ENCODE results near the gene NUP54. TPM values are rescaled to one million over a fixed set of nuclear protein-coding genes. Genes with fewer than 3 reads are reported as not detected.

Gene NUP54
- total RNA-seq, 1 experiment from 2014 or later = 29.2 TPM

DNA sequence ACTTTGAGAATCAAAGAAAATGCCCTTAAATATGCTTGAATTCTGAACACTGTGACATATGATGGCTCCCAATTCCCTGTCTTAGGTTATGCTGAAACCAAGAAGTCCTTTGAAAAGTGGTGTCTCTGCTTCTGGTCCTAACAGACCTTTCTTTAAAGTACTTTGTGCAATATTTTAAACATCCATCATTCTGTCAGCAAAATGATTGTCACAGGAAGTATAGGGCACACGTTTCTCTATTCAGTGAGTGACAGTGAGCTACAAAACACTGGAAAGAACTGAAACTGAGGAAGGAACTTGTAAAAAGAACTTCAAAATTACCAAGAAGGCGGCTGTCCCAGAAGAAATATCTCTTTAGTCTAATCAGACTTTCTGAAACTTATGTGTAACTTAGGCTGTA is 12.2 kb upstream of the NUP54 start:
- TF ChIP-seq CTCF (conservative IDR thresholded peaks at IDR 0.05; ENCODE audit: low read depth, low read length) (no peak), EZH2phosphoT487 (IDR thresholded peaks at IDR 0.05; ENCODE audit: borderline replicate concordance, low read length) (no peak), EZH2 (IDR thresholded peaks at IDR 0.05; ENCODE audit: low read length, unreplicated experiment) (no peak)
- BruUV-seq (replicated peaks) = no TSS peak
- H3K27me3 ChIP-seq (ENCODE audit: low read length) = no peaks in the 10 kb centered on the region
- H3K9ac ChIP-seq (ENCODE audit: low read length) = no peak overlapping the region
- H3K36me3 ChIP-seq (ENCODE audit: low read depth, low read length) = peaks cover 2% of the 10 kb centered on the region; the same call in 1 of the 2 replicates
- H3F3A ChIP-seq (ENCODE audit: low read length, unreplicated experiment) = no peaks in the 10 kb centered on the region
- H3K4me2 ChIP-seq (ENCODE audit: low read length) = no peak overlapping the region
- no peaks in the 10 kb centered on the region for H3K4me1 ChIP-seq (ENCODE audit: insufficient read depth, low read length)
- no peak overlapping the region for H2AFZ ChIP-seq (ENCODE audit: low read length)
- DNase-seq = no peak
- no peaks in the 10 kb centered on the region for H3K79me2 ChIP-seq (ENCODE audit: low read length)
- H4K20me1 ChIP-seq (ENCODE audit: low read length) = no peaks in the 10 kb centered on the region
- no peak overlapping the region for H3K27ac ChIP-seq (ENCODE audit: low read length)
- ATAC-seq = no peak
- H3K4me3 ChIP-seq (ENCODE audit: low read length) = no peak overlapping the region
- no peaks in the 10 kb centered on the region for H3K9me3 ChIP-seq (ENCODE audit: low read length)
- ChIA-PET POLR2A (ENCODE audit: unreplicated experiment) (no interaction called here), CTCF (no interaction called here)
- intact Hi-C loops (cut with micrococcal nuclease) = no loop called here
- no peaks in the 10 kb centered on the region for H3K9me2 ChIP-seq (replicated peaks; ENCODE audit: low read length)

DNA sequence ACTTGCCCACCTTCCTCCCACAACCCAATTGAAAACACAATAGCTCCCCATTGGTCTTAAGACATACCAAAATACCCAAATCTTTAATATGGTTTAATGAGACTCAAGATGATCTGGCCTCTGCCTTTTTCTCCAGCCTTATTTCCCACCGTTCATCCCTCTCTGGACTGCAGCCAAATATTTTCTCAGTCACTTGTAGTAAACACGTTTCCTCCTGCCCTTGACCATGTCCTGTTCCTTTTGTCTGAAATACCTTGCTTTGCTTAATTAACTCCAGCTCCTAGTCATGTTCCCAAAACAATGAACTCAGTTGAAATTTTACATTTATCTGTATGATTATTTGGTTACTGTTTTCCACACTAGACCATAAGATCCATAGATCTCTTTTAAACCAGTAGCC is 8.4 kb upstream of the NUP54 start:
- no peak overlapping the region for H2AFZ ChIP-seq (ENCODE audit: low read length)
- H3K4me1 ChIP-seq (ENCODE audit: insufficient read depth, low read length) = no peaks in the 10 kb centered on the region
- DNase-seq = no peak
- intact Hi-C loops (cut with micrococcal nuclease) = no loop called here
- no peak overlapping the region for H3K4me3 ChIP-seq (ENCODE audit: low read length)
- H3K9ac ChIP-seq (ENCODE audit: low read length) = no peak overlapping the region
- H3K27ac ChIP-seq (ENCODE audit: low read length) = no peak overlapping the region
- ChIA-PET POLR2A (ENCODE audit: unreplicated experiment) (no interaction called here), CTCF (no interaction called here)
- H3F3A ChIP-seq (ENCODE audit: low read length, unreplicated experiment) = no peaks in the 10 kb centered on the region
- no peaks in the 10 kb centered on the region for H3K79me2 ChIP-seq (ENCODE audit: low read length)
- ATAC-seq = no peak
- no peaks in the 10 kb centered on the region for H3K36me3 ChIP-seq (ENCODE audit: low read depth, low read length)
- no peaks in the 10 kb centered on the region for H3K27me3 ChIP-seq (ENCODE audit: low read length)
- H4K20me1 ChIP-seq (ENCODE audit: low read length) = no peaks in the 10 kb centered on the region
- no peaks in the 10 kb centered on the region for H3K9me3 ChIP-seq (ENCODE audit: low read length)
- TF ChIP-seq EZH2phosphoT487 (IDR thresholded peaks at IDR 0.05; ENCODE audit: borderline replicate concordance, low read length) = no peak
- no peak for TF ChIP-seq CTCF (conservative IDR thresholded peaks at IDR 0.05; ENCODE audit: low read depth, low read length)
- no peak for TF ChIP-seq EZH2 (IDR thresholded peaks at IDR 0.05; ENCODE audit: low read length, unreplicated experiment)
- BruUV-seq (replicated peaks) = no TSS peak
- H3K4me2 ChIP-seq (ENCODE audit: low read length) = no peak overlapping the region
- H3K9me2 ChIP-seq (replicated peaks; ENCODE audit: low read length) = no peaks in the 10 kb centered on the region

DNA sequence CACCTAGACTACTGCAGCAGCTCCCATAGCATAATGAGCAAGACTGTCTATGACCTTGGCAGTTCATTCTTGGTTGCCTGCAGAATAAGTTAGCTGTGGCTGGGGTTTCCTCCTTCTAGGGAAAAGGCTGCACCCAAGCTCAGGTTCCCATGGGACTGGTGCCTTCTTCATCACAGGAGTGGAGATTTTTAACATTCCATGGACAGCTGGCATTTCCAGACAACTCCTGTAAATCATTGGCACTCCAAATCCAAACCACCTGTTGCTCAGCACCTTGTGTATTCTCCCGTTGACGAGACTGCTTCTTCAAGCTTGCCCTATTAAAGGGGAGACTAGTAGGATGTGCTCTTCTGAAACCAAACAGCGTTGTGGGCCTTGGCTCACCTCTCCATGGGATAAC is 7.8 kb upstream of the NUP54 start:
- no peaks in the 10 kb centered on the region for H3K9me3 ChIP-seq (ENCODE audit: low read length)
- no peaks in the 10 kb centered on the region for H3F3A ChIP-seq (ENCODE audit: low read length, unreplicated experiment)
- no peaks in the 10 kb centered on the region for H3K79me2 ChIP-seq (ENCODE audit: low read length)
- H2AFZ ChIP-seq (ENCODE audit: low read length) = no peak overlapping the region
- H3K4me1 ChIP-seq (ENCODE audit: insufficient read depth, low read length) = no peaks in the 10 kb centered on the region
- no peaks in the 10 kb centered on the region for H3K9me2 ChIP-seq (replicated peaks; ENCODE audit: low read length)
- ATAC-seq (no peak), DNase-seq (no peak)
- intact Hi-C loops (cut with micrococcal nuclease) = no loop called here
- H3K9ac ChIP-seq (ENCODE audit: low read length) = no peak overlapping the region
- no peak overlapping the region for H3K27ac ChIP-seq (ENCODE audit: low read length)
- no peak for TF ChIP-seq CTCF (conservative IDR thresholded peaks at IDR 0.05; ENCODE audit: low read depth, low read length)
- TF ChIP-seq EZH2 (IDR thresholded peaks at IDR 0.05; ENCODE audit: low read length, unreplicated experiment) = no peak
- no peak for TF ChIP-seq EZH2phosphoT487 (IDR thresholded peaks at IDR 0.05; ENCODE audit: borderline replicate concordance, low read length)
- no peaks in the 10 kb centered on the region for H4K20me1 ChIP-seq (ENCODE audit: low read length)
- ChIA-PET POLR2A (ENCODE audit: unreplicated experiment) (no interaction called here), CTCF (no interaction called here)
- no peaks in the 10 kb centered on the region for H3K27me3 ChIP-seq (ENCODE audit: low read length)
- no peak overlapping the region for H3K4me2 ChIP-seq (ENCODE audit: low read length)
- H3K36me3 ChIP-seq (ENCODE audit: low read depth, low read length) = no peaks in the 10 kb centered on the region
- BruUV-seq (replicated peaks) = no TSS peak
- no peak overlapping the region for H3K4me3 ChIP-seq (ENCODE audit: low read length)
